HG03520 (cell line): ENCODE measurements around the gene ZNF41.
"Not testable (repeated sequence)": the region's sequence is repeated elsewhere in the genome, so short reads cannot be mapped to it uniquely, and the experiment has no call there.

ENCODE experiments used
- ATAC-seq: cut with Tn5 transposase; IDR thresholded peaks from one replicate; pipeline ENCODE4 v1.9.1; 2021; ENCODE audit warnings: mild to moderate bottlenecking, moderate library complexity; ENCODE audit not compliant: unreplicated experiment

Gene ZNF41

GRCh38 chrX:47492133-47492532 lies 9.1 kb upstream of the ZNF41 start:
- ATAC-seq, result not testable (repeated sequence)

GRCh38 chrX:47489507-47490275 lies 6.7 kb upstream of the ZNF41 start:
- no peak for ATAC-seq

DNA sequence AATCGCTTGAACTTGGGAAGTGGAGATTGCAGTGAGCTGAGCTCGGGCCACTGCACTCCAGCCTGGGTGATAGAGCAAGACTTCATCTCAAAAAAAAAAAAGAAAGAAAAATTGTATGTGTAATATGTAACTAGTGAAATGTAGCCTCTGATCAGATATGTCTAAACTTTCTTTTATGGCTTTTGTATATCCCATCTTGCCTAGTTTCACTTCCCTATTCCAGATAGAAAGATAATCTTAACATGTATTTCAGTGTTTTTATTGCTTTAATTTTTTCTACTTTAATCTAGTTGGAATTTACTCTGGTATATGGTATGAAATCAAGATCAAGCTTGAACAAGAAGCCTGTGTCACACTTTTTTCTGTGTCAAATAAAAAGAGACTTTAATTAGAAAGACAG lies 1.9 kb upstream of the ZNF41 start:
- no peak for ATAC-seq

DNA sequence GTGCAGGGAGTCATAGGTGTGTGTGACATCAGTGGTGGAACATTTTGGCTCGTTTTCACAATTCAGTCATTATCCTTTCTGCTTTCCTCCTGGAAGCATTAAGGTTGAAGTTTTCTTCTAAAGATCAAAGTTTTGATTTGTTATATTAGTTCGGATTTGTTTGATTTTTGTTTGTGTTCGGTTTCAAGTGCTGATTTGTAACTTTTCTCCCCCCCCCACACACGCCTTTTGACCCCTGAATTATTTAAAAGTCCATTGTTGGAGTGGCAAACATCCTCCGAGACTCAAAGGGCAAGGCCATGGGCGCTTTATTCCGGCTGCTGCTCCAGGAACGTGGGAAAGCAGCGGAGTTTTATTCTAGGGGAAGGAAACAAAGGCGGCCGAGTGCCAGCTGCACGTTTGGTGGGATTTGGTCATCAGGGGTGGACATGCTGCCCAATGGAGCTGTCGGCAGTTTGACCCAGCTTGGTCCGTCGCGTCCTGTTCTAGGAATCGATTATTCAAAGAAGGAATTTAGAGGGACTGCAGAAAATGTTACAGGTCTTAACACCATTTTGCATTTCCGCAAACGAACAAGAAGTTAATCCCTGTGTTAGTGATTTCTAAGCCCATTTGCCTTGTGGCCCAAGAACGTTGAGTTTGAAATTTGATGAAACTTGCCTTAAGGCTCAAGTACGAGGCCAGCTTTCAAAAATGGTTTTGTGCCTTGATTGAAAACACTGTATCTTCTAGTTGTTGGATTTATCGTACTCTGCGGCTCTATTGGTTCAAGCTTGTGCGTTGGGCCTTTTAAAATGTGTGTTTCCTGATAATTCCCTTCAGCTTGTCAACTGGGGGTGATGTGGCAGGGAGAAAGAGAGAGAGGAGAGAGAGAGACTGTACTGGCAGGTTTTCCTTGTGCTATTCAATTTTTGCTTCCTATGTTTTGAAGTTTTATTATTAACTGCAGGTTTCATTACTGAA lies 565 bp upstream of the ZNF41 start:
- no peak for ATAC-seq

DNA sequence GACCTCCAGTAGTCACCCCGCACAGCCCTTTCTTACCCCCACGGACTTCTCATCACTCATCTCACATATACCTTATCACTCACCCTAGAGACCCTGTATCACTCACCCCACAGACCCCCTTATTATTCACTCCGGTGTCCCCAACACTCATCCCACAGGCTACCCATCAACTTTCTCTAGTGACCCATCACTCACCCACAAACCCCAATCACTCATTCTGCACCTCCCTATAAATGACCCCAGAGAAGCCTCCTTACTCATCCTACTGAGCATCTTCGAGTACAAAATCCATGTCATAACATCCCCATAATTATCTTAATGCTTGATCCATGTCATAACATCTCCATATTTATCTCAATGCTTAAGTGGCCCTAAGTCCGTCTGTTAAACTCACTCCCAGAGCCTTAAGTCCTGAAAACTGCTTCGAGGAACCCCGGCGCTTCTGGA lies 934 bp downstream of the ZNF41 start:
- ATAC-seq, result no peak

DNA sequence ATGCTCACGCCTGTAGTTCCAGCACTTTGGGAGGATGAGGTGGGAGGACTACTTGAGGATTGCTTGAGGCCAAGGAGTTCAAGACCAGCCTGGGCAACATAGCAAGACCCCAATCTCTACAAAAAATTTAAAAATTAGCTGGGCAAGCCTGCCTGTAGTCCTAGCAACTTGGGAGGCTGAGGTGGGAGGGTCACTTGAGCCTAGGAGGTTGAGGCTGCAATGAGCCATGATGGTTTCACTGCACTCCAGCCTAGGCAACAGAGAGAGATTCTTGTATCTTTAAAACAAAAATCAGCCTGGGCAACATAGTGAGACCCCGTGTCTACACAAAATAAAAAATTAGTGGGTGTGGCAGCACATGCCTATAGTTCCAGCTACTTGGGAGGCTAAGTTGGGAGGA lies 1.9 kb downstream of the ZNF41 start:
- no peak for ATAC-seq

- no peak for ATAC-seq
These were observed 2.4 kb downstream of the ZNF41 start for GRCh38 chrX:47480576-47480975.

DNA sequence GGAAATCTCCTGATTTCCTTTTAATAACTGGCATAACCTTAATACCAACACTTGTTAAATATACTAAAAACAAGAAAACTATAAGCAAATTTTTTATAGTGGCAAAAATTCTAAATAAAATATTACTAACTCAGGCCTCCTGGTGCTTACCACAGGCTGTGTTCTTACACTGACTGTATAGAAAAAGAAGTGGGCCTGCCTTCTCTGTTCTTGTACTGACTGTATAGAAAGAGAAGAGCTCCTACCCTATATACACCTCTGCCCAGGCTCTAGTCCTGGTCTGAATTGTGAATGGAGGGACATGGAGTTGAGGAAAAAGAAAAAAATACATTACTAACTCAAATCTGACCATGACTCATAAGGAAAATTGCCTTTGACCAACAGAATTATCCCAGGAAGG lies 7.5 kb downstream of the ZNF41 start:
- no peak for ATAC-seq

- no peak for ATAC-seq
These were observed 15.9 kb downstream of the ZNF41 start for GRCh38 chrX:47467106-47467505.

GRCh38 chrX:47460561-47460960 lies 22.5 kb downstream of the ZNF41 start:
- no peak for ATAC-seq

- no peak for ATAC-seq
These were observed 24.5 kb downstream of the ZNF41 start for GRCh38 chrX:47458528-47458927.

DNA sequence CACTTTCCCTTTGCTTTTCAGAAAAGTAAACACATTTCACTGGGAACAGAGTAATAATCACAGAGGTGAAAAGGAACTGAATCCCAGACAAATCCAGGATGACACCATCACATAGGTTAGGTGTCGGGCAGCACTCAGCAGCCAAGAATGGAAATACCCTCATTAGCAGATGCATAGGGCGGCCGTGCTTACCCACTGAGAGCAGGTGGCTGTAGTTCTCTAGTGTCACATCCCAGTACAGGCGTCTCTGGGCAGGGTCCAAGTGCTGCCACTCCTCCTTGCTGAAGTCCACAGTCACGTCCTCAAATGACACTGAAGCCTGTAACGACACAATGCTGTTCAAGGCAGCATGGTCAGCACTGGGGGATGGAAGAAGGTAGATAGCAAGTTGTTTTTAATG lies 26.9 kb downstream of the ZNF41 start:
- no peak for ATAC-seq

- no peak for ATAC-seq
These were observed 30.9 kb downstream of the ZNF41 start for GRCh38 chrX:47452112-47452511.

- ATAC-seq, result no peak
These were observed 34.7 kb downstream of the ZNF41 start for GRCh38 chrX:47448165-47448806.

GRCh38 chrX:47447607-47448006 lies 35.4 kb downstream of the ZNF41 start:
- no peak for ATAC-seq

GRCh38 chrX:47446971-47447370 lies 36.1 kb downstream of the ZNF41 start:
- no peak for ATAC-seq

DNA sequence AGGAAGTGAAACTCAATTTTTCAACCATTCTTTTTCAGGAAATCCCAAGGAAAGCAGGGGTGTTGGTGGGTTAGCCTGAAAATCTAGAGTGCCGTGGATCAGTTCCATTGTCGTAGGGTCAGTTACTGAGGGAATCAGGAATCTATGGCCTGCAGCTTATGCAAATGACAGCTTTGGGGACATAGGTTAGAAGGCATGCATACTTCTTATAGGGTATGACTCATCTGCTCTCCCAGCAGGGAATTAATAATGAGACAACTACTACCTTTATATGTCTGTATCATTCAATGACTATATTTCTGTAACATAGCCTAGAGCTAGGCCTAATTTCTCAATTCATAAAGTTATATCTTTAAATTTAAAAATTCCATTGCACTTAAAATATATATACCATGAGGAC lies 36.6 kb downstream of the ZNF41 start:
- no peak for ATAC-seq

DNA sequence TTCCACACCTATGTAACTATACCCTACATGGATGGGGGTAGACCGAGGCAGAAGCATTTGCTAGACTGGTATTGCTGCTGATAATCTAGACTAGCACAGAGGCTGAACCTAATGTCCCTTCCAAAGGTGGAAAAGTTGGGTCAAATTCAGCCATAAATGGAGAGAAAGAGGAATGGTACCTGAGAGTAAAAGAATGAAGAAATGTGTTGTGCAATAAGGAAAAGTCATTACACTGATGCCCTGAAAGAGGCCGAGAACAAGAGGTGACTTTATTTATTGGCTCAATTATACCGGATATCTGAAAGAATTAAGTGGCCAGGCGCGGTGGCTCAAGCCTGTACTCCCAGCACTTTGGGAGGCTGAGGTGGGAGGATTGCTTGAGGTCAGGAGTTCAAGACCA lies 52.1 kb downstream of the ZNF41 start:
- no peak for ATAC-seq

- ATAC-seq, result no peak
These were observed 60.6 kb downstream of the ZNF41 start for GRCh38 chrX:47422444-47422843.

DNA sequence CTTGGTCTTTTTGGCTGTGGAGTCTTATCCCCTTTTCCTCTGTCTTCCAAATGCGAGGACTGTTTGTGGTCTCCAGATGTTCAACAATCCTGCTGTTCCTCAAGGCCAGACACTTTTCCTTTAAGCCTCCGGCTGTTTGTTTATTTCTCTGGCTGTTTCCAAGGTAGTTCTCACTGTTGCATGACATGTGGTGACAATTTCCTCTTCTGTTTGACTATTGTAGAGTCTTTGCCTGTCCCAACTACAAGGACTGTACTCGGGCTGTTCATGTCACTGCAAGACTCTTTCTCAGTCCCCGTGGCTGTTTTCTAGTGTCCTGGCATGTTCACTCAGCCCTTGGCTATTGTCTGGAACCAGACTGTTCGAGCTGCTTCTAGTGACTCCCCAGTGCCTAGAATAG lies 62.1 kb downstream of the ZNF41 start:
- no peak for ATAC-seq

DNA sequence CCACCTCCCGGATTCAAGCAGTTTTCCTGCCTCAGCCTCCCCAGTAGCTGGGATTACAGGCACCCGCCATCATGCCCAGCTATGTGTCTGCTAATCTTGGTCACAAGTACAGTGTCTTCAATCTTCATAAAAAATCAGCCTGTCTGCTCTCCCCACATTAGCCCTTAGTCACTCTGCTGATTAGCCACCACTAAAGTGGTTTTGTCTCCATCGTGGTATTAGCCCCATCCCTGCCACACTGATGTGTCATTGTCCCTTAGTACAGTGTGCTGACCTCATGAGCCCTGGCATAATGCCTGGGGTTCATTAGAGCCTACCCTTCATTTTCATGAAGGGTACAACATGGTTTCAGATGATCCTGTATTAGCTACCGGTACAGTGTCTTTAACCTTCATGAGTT lies 62.8 kb downstream of the ZNF41 start:
- ATAC-seq, result no peak
